Liver (tissue), 9 donors: Measurements from ENCODE around the gene KDM3B. TPM values are rescaled to one million over a fixed set of nuclear protein-coding genes. Genes with fewer than 3 reads are reported as not detected.

Source experiments
- DNase-seq: peaks from one replicate; pipeline ENCODE4 v3.0.0-alpha.2; 2017; ENCODE audit warnings: low spot score
- H3K27ac ChIP-seq, 2 donors: one replicate each; pipeline ENCODE4 v1.7.0; 2013; ENCODE audit warnings: inconsistent platforms in 2 of 2, low read length in 2 of 2, control low read depth in 1 of 2, low read depth in 1 of 2, mild to moderate bottlenecking in 1 of 2
- H3K27me3 ChIP-seq, 4 donors: one replicate each; pipeline versions ENCODE4 v1.6.1 to v1.7.0; 2013; ENCODE audit warnings: low read length in 3 of 4, inconsistent platforms in 1 of 4, mild to moderate bottlenecking in 1 of 4, moderate library complexity in 1 of 4; ENCODE audit not compliant: control insufficient read depth in 4 of 4, insufficient read depth in 4 of 4
- H3K36me3 ChIP-seq, 4 donors: one replicate each; pipeline versions ENCODE4 v1.6.1 to v1.7.0; 2013; ENCODE audit warnings: low read length in 3 of 4, mild to moderate bottlenecking in 3 of 4, low read depth in 1 of 4, moderate library complexity in 1 of 4; ENCODE audit not compliant: control insufficient read depth in 4 of 4, insufficient read depth in 3 of 4
- H3K4me1 ChIP-seq, 4 donors: one replicate each; pipeline versions ENCODE4 v1.6.1 to v1.7.0; 2013; ENCODE audit warnings: low read length in 3 of 4, mild to moderate bottlenecking in 3 of 4, moderate library complexity in 1 of 4; ENCODE audit not compliant: control insufficient read depth in 4 of 4, insufficient read depth in 4 of 4
- H3K4me3 ChIP-seq, 3 donors: one replicate each; pipeline versions ENCODE4 v1.6.1 to v1.7.0; 2013; ENCODE audit warnings: low read length in 3 of 3, control low read depth in 1 of 3, low read depth in 1 of 3, mild to moderate bottlenecking in 1 of 3
- H3K9ac ChIP-seq, 2 donors: one replicate each; pipeline ENCODE4 v1.7.0; 2013; ENCODE audit warnings: low read length in 2 of 2, mild to moderate bottlenecking in 2 of 2, moderate library complexity in 2 of 2, control low read depth in 1 of 2, low read depth in 1 of 2
- H3K9me3 ChIP-seq, 4 donors: one replicate each; pipeline versions ENCODE4 v1.6.1 to v1.7.0; 2013; ENCODE audit warnings: low read length in 3 of 4; ENCODE audit not compliant: control insufficient read depth in 4 of 4
- ATF3 ChIP-seq: IDR thresholded peaks from 2 replicates; pipeline ENCODE4 v1.6.1; 2016; ENCODE audit warnings: antibody characterized with exemption
- CTCF ChIP-seq: fragments of 150-350 bp; IDR thresholded peaks from 2 replicates; pipeline ENCODE4 v1.5.1; 2017; ENCODE audit warnings: improper control_type of control experiment, low read depth, low read length; ENCODE audit not compliant: missing input control
- EGR1 ChIP-seq, 2 donors: IDR thresholded peaks; 2 replicates each; pipeline ENCODE4 v1.6.1; 2016 to 2018; ENCODE audit warnings: antibody characterized with exemption in 2 of 2, low read depth in 2 of 2
- FOXA1 ChIP-seq: IDR thresholded peaks from 2 replicates; pipeline ENCODE4 v1.6.1; 2016; ENCODE audit warnings: antibody characterized with exemption
- FOXA2 ChIP-seq: IDR thresholded peaks from 2 replicates; pipeline ENCODE4 v1.6.1; 2016; ENCODE audit warnings: antibody characterized with exemption
- GABPA ChIP-seq, 2 donors: IDR thresholded peaks in 1 of 2; conservative IDR thresholded peaks in 1 of 2; 2 replicates each; pipeline ENCODE4 v1.6.1; 2016; ENCODE audit warnings: antibody characterized with exemption in 2 of 2, mild to moderate bottlenecking in 1 of 2, moderate library complexity in 1 of 2
- HNF4A ChIP-seq, 2 donors: conservative IDR thresholded peaks; 2 replicates each; pipeline ENCODE4 v1.6.1; 2016; ENCODE audit warnings: antibody characterized with exemption in 2 of 2, mild to moderate bottlenecking in 2 of 2
- HNF4G ChIP-seq: IDR thresholded peaks from 2 replicates; pipeline ENCODE4 v1.6.1; 2016; ENCODE audit warnings: antibody characterized with exemption
- JUND ChIP-seq, 2 donors: IDR thresholded peaks; 2 replicates each; pipeline ENCODE4 v1.6.1; 2016; ENCODE audit warnings: antibody characterized with exemption in 2 of 2
- MAX ChIP-seq: IDR thresholded peaks from 2 replicates; pipeline ENCODE4 v1.6.1; 2016; ENCODE audit warnings: antibody characterized with exemption
- NR2F2 ChIP-seq: IDR thresholded peaks from 2 replicates; pipeline ENCODE4 v1.6.1; 2016; ENCODE audit warnings: antibody characterized with exemption
- RAD21 ChIP-seq, 2 donors: IDR thresholded peaks; 2 replicates each; pipeline ENCODE4 v1.6.1; 2016; ENCODE audit warnings: antibody characterized with exemption in 2 of 2, mild to moderate bottlenecking in 2 of 2
- REST ChIP-seq: IDR thresholded peaks from 2 replicates; pipeline ENCODE4 v1.6.1; 2016; ENCODE audit warnings: antibody characterized with exemption, mild to moderate bottlenecking
- RXRA ChIP-seq, 2 donors: IDR thresholded peaks; 2 replicates each; pipeline ENCODE4 v1.6.1; 2017 to 2018; ENCODE audit warnings: antibody characterized with exemption in 2 of 2, mild to moderate bottlenecking in 1 of 2
- SP1 ChIP-seq: IDR thresholded peaks from 2 replicates; pipeline ENCODE4 v1.6.1; 2018; ENCODE audit warnings: antibody characterized with exemption, mild to moderate bottlenecking
- TAF1 ChIP-seq: conservative IDR thresholded peaks from 2 replicates; pipeline ENCODE4 v1.6.1; 2016; ENCODE audit warnings: antibody characterized with exemption, mild to moderate bottlenecking
- YY1 ChIP-seq: IDR thresholded peaks from 2 replicates; pipeline ENCODE4 v1.6.1; 2016; ENCODE audit warnings: antibody characterized with exemption, mild to moderate bottlenecking
- ZBTB33 ChIP-seq: IDR thresholded peaks from 2 replicates; pipeline ENCODE4 v1.6.1; 2016; ENCODE audit warnings: antibody characterized with exemption
- WGBS: extraction: QIAGEN DNeasy Blood & Tissue Kit; methylation state at CpG from one replicate; pipeline ENCODE4 v1.1.7; 2013; 5-methylcytosine and 5-hydroxymethylcytosine counted together
- polyA plus RNA-seq, 2 donors: library from polyadenylated mRNA; stranded (reverse) in 1 of 2; unstranded in 1 of 2; fragments of 200-250 nt in 1 of 2; fragments of >200 nt in 1 of 2; fragmentation: Nextera tagmentation in 1 of 2; extraction: Ambion mirVana in 1 of 2; gene quantifications; one replicate each; pipeline versions ENCODE4 v1.2.1 to v1.2.3, GENCODE V29; 2013 to 2015
- total RNA-seq, 2 donors: library from RNA; depleted of rRNA; stranded (reverse); fragments of >200 nt; gene quantifications; one replicate each; pipeline ENCODE4 v1.2.3, GENCODE V29; 2014
- donor health status: healthy.
- donor health status: healthy.
- donor health status: healthy.
- donor health status: healthy.
- donor health status: healthy.

The KDM3B gene
- total and polyA plus RNA-seq, 4 donors, result 6.8 to 39.6 (median 18.8) TPM

GRCh38 chr5:138360941-138361452 is 8.5 kb downstream of the KDM3B start:
- WGBS, result 99% methylated on average over 1 of the region's 1 CpG
- no peak overlapping the region for H3K9ac ChIP-seq
- no peak overlapping the region for H3K4me3 ChIP-seq
- peaks cover 0 to 3% (median 0%) of the 10 kb centered on the region in 4 donors for H3K4me1 ChIP-seq
- H3K36me3 ChIP-seq, result peaks cover 0 to 2% (median under 1%) of the 10 kb centered on the region in 4 donors
- DNase-seq, result no peak
- no peaks in the 10 kb centered on the region for H3K27me3 ChIP-seq
- TF ChIP-seq MAX (no peak), ZBTB33 (no peak), JUND (IDR thresholded peaks at IDR 0.05) (no peak), ATF3 (no peak), HNF4A (conservative IDR thresholded peaks at IDR 0.05) (no peak), CTCF (no peak), NR2F2 (no peak), RXRA (IDR thresholded peaks at IDR 0.05) (no peak), HNF4G (no peak), FOXA1 (no peak), RAD21 (IDR thresholded peaks at IDR 0.05) (no peak), SP1 (no peak), GABPA (IDR thresholded peaks at IDR 0.05 in 1 of 2, conservative IDR thresholded peaks at IDR 0.05 in 1 of 2) (no peak), EGR1 (IDR thresholded peaks at IDR 0.05; ENCODE audit: low read depth in 2 of 2) (no peak), REST (no peak), YY1 (no peak), TAF1 (no peak), FOXA2 (no peak)
- H3K9me3 ChIP-seq, result no peaks in the 10 kb centered on the region
- H3K27ac ChIP-seq, result no peak overlapping the region
